HG02610 (cell line): ENCODE data around the gene PTPN6.

Source experiments
- ATAC-seq: cut with Tn5 transposase; IDR thresholded peaks from one replicate; pipeline ENCODE4 v1.9.1; 2021; ENCODE audit warnings: mild to moderate bottlenecking, moderate library complexity; ENCODE audit not compliant: unreplicated experiment

PTPN6 gene

GRCh38 chr12:7001921-7002591 is 50.9 kb downstream of the PTPN6 start:
- ATAC-seq, result no peak

GRCh38 chr12:7004287-7004803 is 53.2 kb downstream of the PTPN6 start:
- no peak for ATAC-seq

GRCh38 chr12:7004840-7005239 is 53.7 kb downstream of the PTPN6 start:
- ATAC-seq, result no peak

DNA sequence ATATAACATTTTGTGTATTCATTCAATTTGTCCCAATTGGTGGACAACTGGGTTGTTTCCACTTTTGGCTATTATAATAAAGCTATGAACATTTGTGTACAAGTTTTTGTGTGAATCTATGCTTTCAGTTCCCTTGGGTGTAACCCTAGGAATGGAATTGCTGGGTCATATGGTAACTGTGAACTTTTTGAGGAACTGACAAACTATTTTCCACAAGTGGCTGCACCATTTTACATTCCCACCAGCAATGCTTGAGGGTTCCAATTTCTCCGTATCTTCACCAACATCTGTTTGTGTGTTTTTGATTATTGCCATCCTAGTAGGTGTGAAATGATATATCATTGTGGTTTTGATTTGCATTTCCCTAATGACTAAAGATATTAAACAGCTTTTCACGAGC is 54.2 kb downstream of the PTPN6 start:
- ATAC-seq, result no peak

DNA sequence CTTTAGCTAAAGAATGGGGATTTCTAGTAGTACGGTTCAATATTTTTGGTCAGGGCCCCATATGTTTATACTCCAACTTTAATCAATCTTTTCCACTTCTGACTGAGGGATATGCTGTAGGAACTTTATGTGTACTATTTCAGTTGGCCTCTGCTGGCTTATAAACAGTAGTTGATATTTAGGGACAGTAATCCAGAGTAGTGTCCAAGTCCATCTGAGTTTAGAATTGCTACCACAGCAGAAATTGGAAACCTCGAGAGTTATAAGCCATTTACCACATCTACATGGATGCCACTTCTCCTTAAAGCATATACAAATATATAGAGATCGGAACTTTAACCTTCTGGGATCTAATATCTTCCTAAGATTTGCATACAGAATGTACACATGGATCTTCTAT is 55.5 kb downstream of the PTPN6 start:
- no peak for ATAC-seq

- no peak for ATAC-seq
Measured at GRCh38 chr12:7008864-7009263, 57.7 kb downstream of the PTPN6 start.

DNA sequence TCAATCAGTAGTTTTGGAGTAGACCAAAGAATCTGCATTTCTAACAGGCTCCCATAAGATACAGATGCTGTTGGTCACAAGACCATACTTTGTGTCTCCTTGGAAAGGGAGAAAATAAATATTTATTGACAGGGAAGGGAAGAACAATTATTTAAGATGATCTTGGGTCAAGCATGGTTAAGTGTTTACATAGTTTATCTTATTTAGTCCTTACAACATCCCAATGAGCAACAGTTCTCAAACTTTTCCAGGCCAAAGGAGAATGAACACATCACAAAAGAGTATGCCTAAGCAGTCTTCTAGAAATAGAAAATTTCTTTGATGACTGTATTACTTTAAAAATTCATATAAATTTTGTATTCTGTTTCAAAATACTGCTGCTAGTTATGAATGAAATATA is 58.4 kb downstream of the PTPN6 start:
- no peak for ATAC-seq
